Activated naive CD8-positive, alpha-beta T cell (primary cell): ENCODE measurements around the gene FITM1.

Experiments used
- H3K27ac Mint-ChIP-seq: one replicate; pipeline ENCODE4 v1.8.0; 2021; ENCODE audit warnings: mixed read lengths
- H3K27me3 Mint-ChIP-seq: one replicate; pipeline ENCODE4 v1.8.0; 2021; ENCODE audit warnings: mixed read lengths
- H3K36me3 Mint-ChIP-seq: one replicate; pipeline ENCODE4 v1.8.0; 2021; ENCODE audit warnings: mixed read lengths
- H3K4me1 Mint-ChIP-seq: one replicate; pipeline ENCODE4 v1.8.0; 2021; ENCODE audit warnings: low read depth, mixed read lengths
- H3K4me3 Mint-ChIP-seq: one replicate; pipeline ENCODE4 v1.8.0; 2021; ENCODE audit warnings: mild to moderate bottlenecking, mixed read lengths
- H3K9me3 Mint-ChIP-seq: one replicate; pipeline ENCODE4 v1.8.0; 2021; ENCODE audit warnings: low read depth, mixed read lengths

Gene FITM1

GRCh38 chr14:24130380-24130716 lies at the start of gene FITM1:
TSS of gene FITM1 (plus strand) at chr14:24130659. CDS start at chr14:24131564, 905 bp downstream.
- Mint-ChIP-seq H3K27ac (peak within 1 kb of the TSS; percentile 80), H3K36me3 (no peaks in the 10 kb centered on the region), H3K27me3 (no peaks in the 10 kb centered on the region), H3K9me3 (no peaks in the 10 kb centered on the region), H3K4me1 (peaks cover 26% of the 10 kb centered on the region), H3K4me3 (no peak within 1 kb of the TSS)

DNA sequence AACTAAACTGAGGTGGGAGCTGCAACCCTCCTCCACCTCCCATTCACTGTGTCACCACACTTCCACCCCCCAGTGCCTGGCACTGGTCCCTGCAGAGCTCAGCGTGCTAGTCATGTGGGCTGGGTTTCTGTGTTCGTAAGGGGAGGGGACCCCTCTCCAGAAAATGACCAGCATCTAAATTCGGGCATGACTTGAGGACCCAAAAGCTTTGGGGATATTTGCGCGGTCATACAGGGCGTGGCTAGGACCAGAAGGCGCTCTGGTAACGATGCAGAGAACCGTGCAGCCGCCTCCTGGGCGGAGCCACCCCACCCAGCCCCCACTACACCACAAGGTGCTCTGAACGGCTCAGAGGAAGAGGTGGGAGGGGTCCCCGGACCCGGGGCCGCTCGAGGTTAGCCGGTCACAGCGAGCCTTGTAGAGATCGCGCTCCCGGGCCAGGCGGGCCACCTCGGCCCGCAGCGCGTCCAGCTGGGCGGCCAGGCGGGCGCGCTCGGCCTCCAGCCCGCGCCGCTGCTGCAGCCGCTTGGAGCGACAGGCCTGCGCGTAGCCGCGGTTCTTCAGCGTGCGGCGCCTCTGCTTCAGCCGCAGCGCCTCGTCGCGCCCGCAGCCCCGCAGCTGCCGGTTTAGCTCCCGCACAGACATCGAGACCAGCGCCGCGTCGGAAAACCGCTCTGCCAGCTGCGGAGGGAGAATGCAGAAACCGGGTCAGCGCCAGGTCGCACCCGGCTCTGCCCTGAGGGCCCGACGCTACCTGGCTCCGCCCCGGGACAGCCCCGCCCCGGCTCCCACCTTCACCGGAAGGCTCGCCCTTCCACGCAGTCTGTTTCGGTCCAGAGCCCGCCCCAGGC lies 49.3 kb upstream of the FITM1 start:
- no peaks in the 10 kb centered on the region for H3K9me3 Mint-ChIP-seq
- no peaks in the 10 kb centered on the region for H3K36me3 Mint-ChIP-seq
- H3K4me3 Mint-ChIP-seq = peak overlapping the region; percentile 85
- H3K27me3 Mint-ChIP-seq = no peaks in the 10 kb centered on the region
- peaks cover 20% of the 10 kb centered on the region for H3K4me1 Mint-ChIP-seq
- peak overlapping the region; percentile 68 for H3K27ac Mint-ChIP-seq

GRCh38 chr14:24081739-24082211 lies 48.7 kb upstream of the FITM1 start:
- H3K9me3 Mint-ChIP-seq = no peaks in the 10 kb centered on the region
- peak overlapping the region; percentile 84 for H3K4me3 Mint-ChIP-seq
- H3K36me3 Mint-ChIP-seq = no peaks in the 10 kb centered on the region
- peak overlapping the region; percentile 50 for H3K27ac Mint-ChIP-seq
- no peaks in the 10 kb centered on the region for H3K27me3 Mint-ChIP-seq
- H3K4me1 Mint-ChIP-seq = peaks cover 20% of the 10 kb centered on the region

GRCh38 chr14:24082411-24083080 lies 47.9 kb upstream of the FITM1 start:
- Mint-ChIP-seq H3K4me3 (peak overlapping the region; percentile 84), H3K9me3 (no peaks in the 10 kb centered on the region), H3K27me3 (no peaks in the 10 kb centered on the region), H3K36me3 (no peaks in the 10 kb centered on the region), H3K4me1 (peaks cover 20% of the 10 kb centered on the region), H3K27ac (no peak overlapping the region)

DNA sequence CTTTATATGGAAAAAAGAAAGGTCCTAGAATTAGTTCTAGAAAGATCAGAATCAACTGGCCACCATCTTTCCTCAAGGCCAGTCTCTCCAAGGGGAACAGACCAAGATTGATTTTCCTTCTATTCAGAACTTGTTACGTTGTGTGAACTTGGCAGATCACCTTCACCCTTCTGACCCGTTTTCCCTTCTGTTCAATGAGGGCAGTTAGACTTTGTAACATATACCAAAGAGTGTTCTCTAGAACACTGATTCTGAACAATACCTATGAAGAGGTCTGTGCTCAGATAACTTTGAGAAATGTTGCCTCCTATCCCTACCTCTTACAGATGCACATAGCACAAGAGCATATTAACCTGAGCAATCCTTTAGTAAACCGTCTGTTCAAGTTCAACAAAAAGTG lies 47.0 kb upstream of the FITM1 start:
- H3K27me3 Mint-ChIP-seq = no peaks in the 10 kb centered on the region
- H3K36me3 Mint-ChIP-seq = no peaks in the 10 kb centered on the region
- no peak overlapping the region for H3K27ac Mint-ChIP-seq
- H3K4me3 Mint-ChIP-seq = no peak overlapping the region
- no peaks in the 10 kb centered on the region for H3K9me3 Mint-ChIP-seq
- peaks cover 20% of the 10 kb centered on the region for H3K4me1 Mint-ChIP-seq

- no peaks in the 10 kb centered on the region for H3K27me3 Mint-ChIP-seq
- H3K4me1 Mint-ChIP-seq = peaks cover 17% of the 10 kb centered on the region
- H3K9me3 Mint-ChIP-seq = no peaks in the 10 kb centered on the region
- H3K27ac Mint-ChIP-seq = no peak overlapping the region
- H3K4me3 Mint-ChIP-seq = no peak overlapping the region
- no peaks in the 10 kb centered on the region for H3K36me3 Mint-ChIP-seq
Measured at GRCh38 chr14:24084440-24084839, 46.0 kb upstream of the FITM1 start.

GRCh38 chr14:24085215-24085614 lies 45.2 kb upstream of the FITM1 start:
- H3K36me3 Mint-ChIP-seq = no peaks in the 10 kb centered on the region
- no peaks in the 10 kb centered on the region for H3K9me3 Mint-ChIP-seq
- peaks cover 16% of the 10 kb centered on the region for H3K4me1 Mint-ChIP-seq
- H3K4me3 Mint-ChIP-seq = no peak overlapping the region
- no peaks in the 10 kb centered on the region for H3K27me3 Mint-ChIP-seq
- H3K27ac Mint-ChIP-seq = no peak overlapping the region

DNA sequence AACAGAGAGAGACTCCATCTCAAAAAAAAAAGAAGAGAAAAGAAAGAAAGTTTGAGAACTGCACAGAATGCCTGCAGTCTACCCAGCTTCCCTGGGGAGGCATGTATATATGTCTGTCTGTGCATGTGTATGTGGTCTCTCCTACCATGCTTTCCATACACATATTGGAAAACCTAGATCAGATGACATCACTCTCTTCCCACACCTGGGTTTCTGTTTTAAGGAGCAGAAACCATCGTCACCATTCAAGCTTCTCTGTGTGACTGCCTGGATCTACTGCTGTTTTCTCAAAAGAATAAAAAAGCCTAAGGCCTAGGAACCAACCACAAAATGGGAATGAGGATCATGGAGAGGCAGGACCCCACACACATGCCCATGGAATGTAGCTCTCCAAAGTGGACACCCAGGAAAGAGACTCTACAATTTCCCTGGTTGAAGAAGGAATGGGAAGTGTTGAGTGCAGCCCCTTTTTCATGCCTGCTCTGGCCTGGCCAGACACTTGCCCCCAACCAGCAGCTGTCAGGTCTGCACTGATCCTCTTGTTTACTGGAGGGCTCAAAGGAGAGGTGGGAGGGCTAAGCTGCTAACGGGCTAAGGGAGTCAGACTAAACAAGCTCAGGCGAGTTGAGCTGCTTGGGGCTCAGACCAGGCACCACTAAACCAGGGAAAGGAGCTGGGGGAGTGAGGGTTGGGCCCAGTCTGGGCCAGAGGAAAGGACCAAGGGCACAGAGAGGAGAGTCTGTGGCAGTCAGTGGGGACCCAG lies 44.1 kb upstream of the FITM1 start:
- Mint-ChIP-seq H3K27ac (no peak overlapping the region), H3K36me3 (no peaks in the 10 kb centered on the region), H3K4me3 (no peak overlapping the region), H3K4me1 (peaks cover 9% of the 10 kb centered on the region), H3K9me3 (no peaks in the 10 kb centered on the region), H3K27me3 (no peaks in the 10 kb centered on the region)

- Mint-ChIP-seq H3K27me3 (no peaks in the 10 kb centered on the region), H3K9me3 (no peaks in the 10 kb centered on the region), H3K36me3 (no peaks in the 10 kb centered on the region), H3K27ac (no peak overlapping the region), H3K4me1 (peaks cover 7% of the 10 kb centered on the region), H3K4me3 (no peak overlapping the region)
Measured at GRCh38 chr14:24087004-24087403, 43.5 kb upstream of the FITM1 start.

- no peak overlapping the region for H3K27ac Mint-ChIP-seq
- H3K9me3 Mint-ChIP-seq = no peaks in the 10 kb centered on the region
- H3K27me3 Mint-ChIP-seq = no peaks in the 10 kb centered on the region
- peaks cover 11% of the 10 kb centered on the region for H3K4me1 Mint-ChIP-seq
- H3K4me3 Mint-ChIP-seq = no peak overlapping the region
- no peaks in the 10 kb centered on the region for H3K36me3 Mint-ChIP-seq
Measured at GRCh38 chr14:24088095-24088494, 42.4 kb upstream of the FITM1 start.

DNA sequence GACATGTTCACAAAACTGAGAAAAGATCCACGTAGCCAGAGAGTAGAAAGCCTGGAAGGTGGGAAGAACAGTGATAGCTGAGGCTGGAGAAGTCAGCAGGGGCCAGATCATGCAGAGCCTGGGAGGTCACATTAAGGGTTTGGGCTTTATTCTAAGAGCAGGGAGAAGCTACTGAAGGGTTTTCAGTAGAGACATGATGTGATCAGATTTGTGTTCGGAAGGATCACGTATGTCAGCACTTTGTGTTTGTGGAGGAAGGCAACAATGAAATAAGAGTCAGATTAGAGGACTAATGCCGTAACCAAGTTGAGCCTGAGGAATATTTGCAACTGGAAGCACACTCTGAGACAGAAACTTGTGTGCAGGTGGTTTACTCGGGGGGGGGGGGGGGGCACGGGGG lies 40.6 kb upstream of the FITM1 start:
- Mint-ChIP-seq H3K27ac (no peak overlapping the region), H3K4me1 (peaks cover 18% of the 10 kb centered on the region), H3K27me3 (no peaks in the 10 kb centered on the region), H3K36me3 (no peaks in the 10 kb centered on the region), H3K4me3 (no peak overlapping the region), H3K9me3 (no peaks in the 10 kb centered on the region)

DNA sequence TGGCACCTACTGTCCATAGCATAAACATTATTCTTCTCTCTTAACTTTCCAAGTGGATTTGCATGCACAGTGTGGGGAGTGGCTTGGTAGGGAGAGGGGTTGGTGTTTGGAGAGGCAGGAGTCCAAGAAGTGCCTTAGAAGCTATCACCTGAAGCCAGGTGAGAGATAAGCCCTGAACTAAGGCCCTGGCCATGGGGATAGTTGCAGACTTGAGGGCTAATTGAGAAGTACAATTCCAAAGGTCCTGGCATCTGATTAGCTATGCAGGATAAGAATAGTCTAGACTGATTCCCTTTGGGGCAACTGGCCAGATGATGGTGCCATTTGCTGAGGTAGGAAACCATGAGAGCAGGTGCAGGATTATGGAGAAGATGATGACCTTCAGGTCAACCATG lies 38.4 kb upstream of the FITM1 start:
- peak overlapping the region; percentile 94 for H3K27ac Mint-ChIP-seq
- peaks cover 30% of the 10 kb centered on the region for H3K4me1 Mint-ChIP-seq

GRCh38 chr14:24092505-24093206 lies 37.8 kb upstream of the FITM1 start:
- Mint-ChIP-seq H3K36me3 (peaks cover 3% of the 10 kb centered on the region), H3K27ac (peak overlapping the region; percentile 94), H3K9me3 (no peaks in the 10 kb centered on the region), H3K27me3 (no peaks in the 10 kb centered on the region), H3K4me3 (peak overlapping the region; percentile 99), H3K4me1 (peaks cover 30% of the 10 kb centered on the region)

More for the DNA sequence above, 38.4 kb upstream of the FITM1 start:
- H3K27me3 Mint-ChIP-seq = no peaks in the 10 kb centered on the region
- H3K9me3 Mint-ChIP-seq = no peaks in the 10 kb centered on the region
- peak overlapping the region; percentile 20 for H3K4me3 Mint-ChIP-seq
- H3K36me3 Mint-ChIP-seq = peaks cover 3% of the 10 kb centered on the region

DNA sequence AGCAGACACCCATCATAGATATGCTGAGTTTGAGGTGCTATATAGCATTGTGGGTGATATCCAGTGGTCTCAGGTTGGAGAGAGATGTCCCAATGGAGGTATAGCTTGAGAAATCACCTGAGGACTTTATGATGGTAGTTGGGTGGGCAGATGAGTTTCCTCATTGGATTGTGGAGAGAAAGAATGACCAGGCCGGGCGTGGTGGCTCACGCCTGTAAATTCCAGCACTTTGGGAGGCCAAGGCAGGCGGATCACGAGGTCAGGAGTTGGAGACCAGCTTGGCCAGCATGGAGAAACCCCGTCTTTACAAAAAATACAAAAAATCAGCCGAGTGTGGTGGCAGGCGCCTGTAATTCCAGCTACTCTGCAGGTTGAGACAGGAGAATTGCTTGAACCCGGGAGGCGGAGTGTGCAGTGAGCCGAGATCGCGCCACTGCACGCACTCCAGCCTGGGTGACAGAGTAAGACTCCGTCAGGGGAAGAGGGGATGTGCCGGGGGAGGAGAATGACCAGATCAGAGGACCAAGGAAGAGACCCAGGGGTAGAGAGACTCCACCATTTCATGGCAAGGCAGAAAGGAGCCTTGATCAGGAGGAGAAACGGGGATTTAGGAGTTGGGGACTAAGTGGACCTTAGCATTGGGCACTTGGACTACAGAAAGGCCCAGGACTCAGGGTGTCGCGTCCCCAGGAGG lies 37.1 kb upstream of the FITM1 start:
- H3K4me3 Mint-ChIP-seq = peak overlapping the region; percentile 99
- peaks cover 3% of the 10 kb centered on the region for H3K36me3 Mint-ChIP-seq
- no peaks in the 10 kb centered on the region for H3K27me3 Mint-ChIP-seq
- H3K9me3 Mint-ChIP-seq = no peaks in the 10 kb centered on the region
- H3K27ac Mint-ChIP-seq = peak overlapping the region; percentile 94
- H3K4me1 Mint-ChIP-seq = peaks cover 30% of the 10 kb centered on the region
